ENCODE results near the gene PALD1. TPM values are rescaled to one million over a fixed set of nuclear protein-coding genes. Genes with fewer than 3 reads are reported as not detected.

The PALD1 gene
- total and polyA plus RNA-seq, 9 of the 15 experiments (the other 6 are each of a cell fraction or from before 2014, with no cell fraction given) = 0.03 to 0.29 (median 0.09) TPM; not detected in 2

- TF ChIP-seq TBP (optimal IDR thresholded peaks at IDR 0.05; ENCODE audit: low read depth, low read length) (peak; percentile 16), PYGO2 (tag; IDR thresholded peaks at IDR 0.05) (no peak), GABPA (tag; conservative IDR thresholded peaks at IDR 0.05; ENCODE audit: low read depth) (0 out of 2 replicates have a peak, but pooled peaks have one; percentile 7), XRCC4 (IDR thresholded peaks at IDR 0.05; ENCODE audit: extremely low read depth, insufficient read depth, insufficient read length) (no peak), CHD1 (IDR thresholded peaks at IDR 0.05; ENCODE audit: low read length) (no peak), CBFA2T3 (IDR thresholded peaks at IDR 0.05) (no peak), EGR1 (conservative IDR thresholded peaks at IDR 0.05) (0 out of 2 replicates have a peak, but pooled peaks have one; percentile 13), ZNF280A (IDR thresholded peaks at IDR 0.05; ENCODE audit: low read depth, partially characterized antibody) (no peak), CHAMP1 (IDR thresholded peaks at IDR 0.05) (no peak), GTF2B (IDR thresholded peaks at IDR 0.05; ENCODE audit: extremely low read depth, insufficient read length) (no peak), ZNF778 (CRISPR knock-in tag; IDR thresholded peaks at IDR 0.05) (no peak)
Observed at GRCh38 chr10:70596110-70596798, 117.7 kb downstream of the PALD1 start (continued).
